ENCODE data around the gene TDP1. TPM values are rescaled to one million over a fixed set of nuclear protein-coding genes. Genes with fewer than 3 reads are reported as not detected.
A peak's percentile ranks its signal among the peaks of the same experiment; 100 is the strongest.

TDP1 gene
- total RNA-seq, 1 donor from 2014 or later = 12.5 TPM

- Histone ChIP-seq H3K27ac (ENCODE audit: low read depth, low read length) (no peak overlapping the region), H3K9ac (ENCODE audit: low read depth in 1 of 3, low read length in 3 of 3) (no peak overlapping the region), H3K27me3 (ENCODE audit: control insufficient read depth in 3 of 3, insufficient read depth in 3 of 3, low read length in 3 of 3) (peaks cover 51 to 56% (median 52%) of the 10 kb centered on the region in 3 donors), H3K4me3 (ENCODE audit: low read length in 3 of 3) (peak overlapping the region; percentile 13 to 51 (median 27)), H3K36me3 (ENCODE audit: control insufficient read depth in 3 of 3, insufficient read depth in 3 of 3, low read length in 3 of 3) (no peaks in the 10 kb centered on the region), H3K9me3 (ENCODE audit: control insufficient read depth in 3 of 3, low read length in 3 of 3) (no peaks in the 10 kb centered on the region), H3K4me1 (ENCODE audit: control insufficient read depth in 3 of 3, insufficient read depth in 3 of 3, low read length in 3 of 3) (peaks cover 11 to 18% (median 17%) of the 10 kb centered on the region in 3 donors)
Observed at GRCh38 chr14:90060312-90060964, 104.7 kb downstream of the TDP1 start.

- peak overlapping the region in 1 of 3 donors; percentile 27 for H3K4me3 ChIP-seq (ENCODE audit: low read length in 3 of 3)
- H3K27ac ChIP-seq (ENCODE audit: low read depth, low read length) = no peak overlapping the region
- no peaks in the 10 kb centered on the region for H3K36me3 ChIP-seq (ENCODE audit: control insufficient read depth in 3 of 3, insufficient read depth in 3 of 3, low read length in 3 of 3)
- H3K27me3 ChIP-seq (ENCODE audit: control insufficient read depth in 3 of 3, insufficient read depth in 3 of 3, low read length in 3 of 3) = peaks cover 51 to 55% (median 51%) of the 10 kb centered on the region in 3 donors
- H3K9me3 ChIP-seq (ENCODE audit: control insufficient read depth in 3 of 3, low read length in 3 of 3) = no peaks in the 10 kb centered on the region
- no peak overlapping the region for H3K9ac ChIP-seq (ENCODE audit: low read depth in 1 of 3, low read length in 3 of 3)
- peaks cover 11 to 18% (median 17%) of the 10 kb centered on the region in 3 donors for H3K4me1 ChIP-seq (ENCODE audit: control insufficient read depth in 3 of 3, insufficient read depth in 3 of 3, low read length in 3 of 3)
Observed at GRCh38 chr14:90060965-90061684, 105.4 kb downstream of the TDP1 start.

GRCh38 chr14:90061685-90062126, 106.0 kb downstream of the TDP1 start, which contains the start of gene KCNK13:
TSS of gene KCNK13 (plus strand) at chr14:90061994. CDS start at chr14:90062206, 212 bp downstream.
- Histone ChIP-seq H3K4me3 (ENCODE audit: low read length in 3 of 3) (peak within 1 kb of the TSS; percentile 14 to 36 (median 35)), H3K27ac (ENCODE audit: low read depth, low read length) (no peak within 1 kb of the TSS), H3K4me1 (ENCODE audit: control insufficient read depth in 3 of 3, insufficient read depth in 3 of 3, low read length in 3 of 3) (peaks cover 11 to 18% (median 17%) of the 10 kb centered on the region in 3 donors), H3K36me3 (ENCODE audit: control insufficient read depth in 3 of 3, insufficient read depth in 3 of 3, low read length in 3 of 3) (no peaks in the 10 kb centered on the region), H3K9me3 (ENCODE audit: control insufficient read depth in 3 of 3, low read length in 3 of 3) (no peaks in the 10 kb centered on the region), H3K9ac (ENCODE audit: low read depth in 1 of 3, low read length in 3 of 3) (no peak within 1 kb of the TSS), H3K27me3 (ENCODE audit: control insufficient read depth in 3 of 3, insufficient read depth in 3 of 3, low read length in 3 of 3) (peaks cover 50 to 55% (median 51%) of the 10 kb centered on the region in 3 donors)

- Histone ChIP-seq H3K4me1 (ENCODE audit: control insufficient read depth in 3 of 3, insufficient read depth in 3 of 3, low read length in 3 of 3) (peaks cover 11 to 18% (median 17%) of the 10 kb centered on the region in 3 donors), H3K27ac (ENCODE audit: low read depth, low read length) (no peak overlapping the region), H3K36me3 (ENCODE audit: control insufficient read depth in 3 of 3, insufficient read depth in 3 of 3, low read length in 3 of 3) (no peaks in the 10 kb centered on the region), H3K27me3 (ENCODE audit: control insufficient read depth in 3 of 3, insufficient read depth in 3 of 3, low read length in 3 of 3) (peaks cover 45 to 55% (median 51%) of the 10 kb centered on the region in 3 donors), H3K9me3 (ENCODE audit: control insufficient read depth in 3 of 3, low read length in 3 of 3) (no peaks in the 10 kb centered on the region), H3K9ac (ENCODE audit: low read depth in 1 of 3, low read length in 3 of 3) (no peak overlapping the region), H3K4me3 (ENCODE audit: low read length in 3 of 3) (peak overlapping the region; percentile 14 to 36 (median 35))
Observed at GRCh38 chr14:90062127-90062794, 106.5 kb downstream of the TDP1 start.

GRCh38 chr14:90062822-90063539, 107.3 kb downstream of the TDP1 start:
- Histone ChIP-seq H3K9ac (ENCODE audit: low read depth in 1 of 3, low read length in 3 of 3) (no peak overlapping the region), H3K4me1 (ENCODE audit: control insufficient read depth in 3 of 3, insufficient read depth in 3 of 3, low read length in 3 of 3) (peaks cover 11 to 18% (median 17%) of the 10 kb centered on the region in 3 donors), H3K27ac (ENCODE audit: low read depth, low read length) (no peak overlapping the region), H3K4me3 (ENCODE audit: low read length in 3 of 3) (peak overlapping the region in 1 of 3 donors; percentile 36), H3K36me3 (ENCODE audit: control insufficient read depth in 3 of 3, insufficient read depth in 3 of 3, low read length in 3 of 3) (no peaks in the 10 kb centered on the region), H3K9me3 (ENCODE audit: control insufficient read depth in 3 of 3, low read length in 3 of 3) (no peaks in the 10 kb centered on the region), H3K27me3 (ENCODE audit: control insufficient read depth in 3 of 3, insufficient read depth in 3 of 3, low read length in 3 of 3) (peaks cover 45 to 59% (median 53%) of the 10 kb centered on the region in 3 donors)

- H3K9ac ChIP-seq (ENCODE audit: low read depth in 1 of 3, low read length in 3 of 3) = no peak overlapping the region
- no peak overlapping the region for H3K4me3 ChIP-seq (ENCODE audit: low read length in 3 of 3)
- H3K9me3 ChIP-seq (ENCODE audit: control insufficient read depth in 3 of 3, low read length in 3 of 3) = no peaks in the 10 kb centered on the region
- no peaks in the 10 kb centered on the region for H3K4me1 ChIP-seq (ENCODE audit: control insufficient read depth in 3 of 3, insufficient read depth in 3 of 3, low read length in 3 of 3)
- no peaks in the 10 kb centered on the region for H3K36me3 ChIP-seq (ENCODE audit: control insufficient read depth in 3 of 3, insufficient read depth in 3 of 3, low read length in 3 of 3)
- peaks cover 5 to 10% (median 8%) of the 10 kb centered on the region in 3 donors for H3K27me3 ChIP-seq (ENCODE audit: control insufficient read depth in 3 of 3, insufficient read depth in 3 of 3, low read length in 3 of 3)
- H3K27ac ChIP-seq (ENCODE audit: low read depth, low read length) = no peak overlapping the region
Observed at GRCh38 chr14:90072350-90072749, 116.6 kb downstream of the TDP1 start.

GRCh38 chr14:90079576-90079975, 123.8 kb downstream of the TDP1 start:
- Histone ChIP-seq H3K36me3 (ENCODE audit: control insufficient read depth in 3 of 3, insufficient read depth in 3 of 3, low read length in 3 of 3) (no peaks in the 10 kb centered on the region), H3K9ac (ENCODE audit: low read depth in 1 of 3, low read length in 3 of 3) (no peak overlapping the region), H3K4me3 (ENCODE audit: low read length in 3 of 3) (no peak overlapping the region), H3K27me3 (ENCODE audit: control insufficient read depth in 3 of 3, insufficient read depth in 3 of 3, low read length in 3 of 3) (peaks cover 0 to 3% (median 3%) of the 10 kb centered on the region in 3 donors), H3K4me1 (ENCODE audit: control insufficient read depth in 3 of 3, insufficient read depth in 3 of 3, low read length in 3 of 3) (no peaks in the 10 kb centered on the region), H3K27ac (ENCODE audit: low read depth, low read length) (no peak overlapping the region), H3K9me3 (ENCODE audit: control insufficient read depth in 3 of 3, low read length in 3 of 3) (no peaks in the 10 kb centered on the region)

- no peaks in the 10 kb centered on the region for H3K9me3 ChIP-seq (ENCODE audit: control insufficient read depth in 3 of 3, low read length in 3 of 3)
- H3K9ac ChIP-seq (ENCODE audit: low read depth in 1 of 3, low read length in 3 of 3) = no peak overlapping the region
- H3K27ac ChIP-seq (ENCODE audit: low read depth, low read length) = no peak overlapping the region
- H3K4me3 ChIP-seq (ENCODE audit: low read length in 3 of 3) = no peak overlapping the region
- H3K4me1 ChIP-seq (ENCODE audit: control insufficient read depth in 3 of 3, insufficient read depth in 3 of 3, low read length in 3 of 3) = no peaks in the 10 kb centered on the region
- H3K27me3 ChIP-seq (ENCODE audit: control insufficient read depth in 3 of 3, insufficient read depth in 3 of 3, low read length in 3 of 3) = no peaks in the 10 kb centered on the region
- no peaks in the 10 kb centered on the region for H3K36me3 ChIP-seq (ENCODE audit: control insufficient read depth in 3 of 3, insufficient read depth in 3 of 3, low read length in 3 of 3)
Observed at GRCh38 chr14:90087433-90087832, 131.7 kb downstream of the TDP1 start.

GRCh38 chr14:90088176-90088575, 132.4 kb downstream of the TDP1 start:
- H3K36me3 ChIP-seq (ENCODE audit: control insufficient read depth in 3 of 3, insufficient read depth in 3 of 3, low read length in 3 of 3) = no peaks in the 10 kb centered on the region
- no peak overlapping the region for H3K27ac ChIP-seq (ENCODE audit: low read depth, low read length)
- H3K4me3 ChIP-seq (ENCODE audit: low read length in 3 of 3) = no peak overlapping the region
- H3K9me3 ChIP-seq (ENCODE audit: control insufficient read depth in 3 of 3, low read length in 3 of 3) = no peaks in the 10 kb centered on the region
- H3K27me3 ChIP-seq (ENCODE audit: control insufficient read depth in 3 of 3, insufficient read depth in 3 of 3, low read length in 3 of 3) = no peaks in the 10 kb centered on the region
- H3K4me1 ChIP-seq (ENCODE audit: control insufficient read depth in 3 of 3, insufficient read depth in 3 of 3, low read length in 3 of 3) = no peaks in the 10 kb centered on the region
- no peak overlapping the region for H3K9ac ChIP-seq (ENCODE audit: low read depth in 1 of 3, low read length in 3 of 3)

Data from skeletal muscle tissue (tissue), 4 donors.